22Rv1 (cell line): ENCODE data around the gene GSG1L2.

Source experiments
- ZFX ChIP-seq: fragments of 450-650 bp; IDR thresholded peaks from 2 replicates; pipeline ENCODE4 v1.6.1; 2017; ENCODE audit warnings: antibody characterized with exemption, borderline replicate concordance
- TF ChIP-seq, protein P1 (sequence below): fragments of 450-650 bp; IDR thresholded peaks from 2 replicates; pipeline ENCODE4 v1.5.1; 2017; ENCODE audit warnings: mild to moderate bottlenecking

DNA sequence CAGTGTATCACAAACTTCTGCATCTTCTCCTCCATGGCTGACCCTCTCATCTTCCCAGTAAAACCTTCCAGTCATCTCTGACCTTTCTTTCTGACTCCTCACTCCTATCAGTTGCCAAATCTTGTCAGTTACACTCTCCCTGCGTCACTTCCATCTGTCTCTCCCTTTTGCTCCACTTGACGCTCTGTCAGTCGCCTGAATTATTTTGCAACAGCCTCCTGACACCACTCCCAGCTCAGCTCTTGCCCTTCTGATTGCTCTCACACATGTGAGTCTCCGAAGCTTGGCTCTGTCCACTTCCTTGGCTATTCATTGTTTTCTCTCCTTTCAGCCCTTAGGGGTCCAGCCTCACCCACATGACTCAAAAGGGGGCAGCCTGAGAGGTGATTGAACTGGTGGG is 58.2 kb downstream of the GSG1L2 start:
- TF ChIP-seq, protein P1, sequence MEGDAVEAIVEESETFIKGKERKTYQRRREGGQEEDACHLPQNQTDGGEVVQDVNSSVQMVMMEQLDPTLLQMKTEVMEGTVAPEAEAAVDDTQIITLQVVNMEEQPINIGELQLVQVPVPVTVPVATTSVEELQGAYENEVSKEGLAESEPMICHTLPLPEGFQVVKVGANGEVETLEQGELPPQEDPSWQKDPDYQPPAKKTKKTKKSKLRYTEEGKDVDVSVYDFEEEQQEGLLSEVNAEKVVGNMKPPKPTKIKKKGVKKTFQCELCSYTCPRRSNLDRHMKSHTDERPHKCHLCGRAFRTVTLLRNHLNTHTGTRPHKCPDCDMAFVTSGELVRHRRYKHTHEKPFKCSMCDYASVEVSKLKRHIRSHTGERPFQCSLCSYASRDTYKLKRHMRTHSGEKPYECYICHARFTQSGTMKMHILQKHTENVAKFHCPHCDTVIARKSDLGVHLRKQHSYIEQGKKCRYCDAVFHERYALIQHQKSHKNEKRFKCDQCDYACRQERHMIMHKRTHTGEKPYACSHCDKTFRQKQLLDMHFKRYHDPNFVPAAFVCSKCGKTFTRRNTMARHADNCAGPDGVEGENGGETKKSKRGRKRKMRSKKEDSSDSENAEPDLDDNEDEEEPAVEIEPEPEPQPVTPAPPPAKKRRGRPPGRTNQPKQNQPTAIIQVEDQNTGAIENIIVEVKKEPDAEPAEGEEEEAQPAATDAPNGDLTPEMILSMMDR = no peak
- TF ChIP-seq ZFX = no peak
